NCI-H2107 treated with DMSO at 0.1 percent for 48 hours (cell line): ENCODE data around the gene RBM34.
"Not testable (repeated sequence)": the region's sequence is repeated elsewhere in the genome, so short reads cannot be mapped to it uniquely, and the experiment has no call there.

Experiments
- DNase-seq: peaks from one replicate; lab custom pipeline; 2025; ENCODE audit not compliant: unreplicated experiment; lab: John Stamatoyannopoulos, UW

Gene RBM34

DNA sequence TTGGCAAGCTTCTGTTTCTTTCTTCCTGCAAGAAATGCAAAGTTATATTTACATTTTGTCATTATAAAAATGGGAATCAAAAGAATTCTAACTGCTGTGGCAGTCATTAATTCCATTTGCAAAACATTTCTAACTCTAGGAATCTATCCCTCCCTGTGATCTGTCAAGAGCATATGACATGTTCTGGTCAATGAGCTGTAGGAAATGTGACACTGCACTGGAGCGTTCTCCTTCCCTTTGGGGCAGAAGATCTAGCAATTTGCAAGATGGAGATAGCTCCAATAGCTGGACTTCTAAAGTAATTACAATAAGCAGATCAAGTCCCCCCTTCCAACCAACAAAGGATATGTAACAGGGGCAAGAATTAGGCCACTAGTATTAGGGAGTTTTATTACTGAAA is 38.7 kb downstream of the RBM34 start:
- no peak for DNase-seq

GRCh38 chr1:235113183-235113917 is 47.7 kb downstream of the RBM34 start:
- no peak for DNase-seq

GRCh38 chr1:235112297-235113182 is 48.5 kb downstream of the RBM34 start:
- DNase-seq = no peak

DNA sequence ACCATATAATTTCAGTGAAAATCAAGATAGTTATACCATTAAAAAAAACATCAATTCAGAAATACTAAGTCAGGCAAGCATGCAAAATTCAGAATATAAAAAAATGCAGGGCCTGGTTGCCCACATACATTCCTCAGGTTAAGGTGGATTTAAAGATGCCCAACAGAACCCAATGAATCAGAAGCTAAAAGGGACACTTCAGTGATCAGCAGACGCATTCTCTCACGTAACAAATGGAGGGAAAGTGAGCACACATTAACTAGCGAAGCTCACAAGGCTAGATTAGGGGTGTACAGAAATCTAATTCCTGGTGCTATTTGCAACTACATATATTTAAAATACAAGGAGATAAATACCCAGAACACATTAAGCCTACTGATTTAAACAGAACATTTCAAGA is 49.9 kb downstream of the RBM34 start:
- DNase-seq = no peak

GRCh38 chr1:235108876-235109275 is 52.2 kb downstream of the RBM34 start:
- DNase-seq = no peak

- DNase-seq = no peak
Observed at GRCh38 chr1:235108185-235108593, 52.9 kb downstream of the RBM34 start.

- DNase-seq = no peak
Observed at GRCh38 chr1:235107368-235108184, 53.5 kb downstream of the RBM34 start.

GRCh38 chr1:235106457-235106856 is 54.6 kb downstream of the RBM34 start:
- DNase-seq = no peak

DNA sequence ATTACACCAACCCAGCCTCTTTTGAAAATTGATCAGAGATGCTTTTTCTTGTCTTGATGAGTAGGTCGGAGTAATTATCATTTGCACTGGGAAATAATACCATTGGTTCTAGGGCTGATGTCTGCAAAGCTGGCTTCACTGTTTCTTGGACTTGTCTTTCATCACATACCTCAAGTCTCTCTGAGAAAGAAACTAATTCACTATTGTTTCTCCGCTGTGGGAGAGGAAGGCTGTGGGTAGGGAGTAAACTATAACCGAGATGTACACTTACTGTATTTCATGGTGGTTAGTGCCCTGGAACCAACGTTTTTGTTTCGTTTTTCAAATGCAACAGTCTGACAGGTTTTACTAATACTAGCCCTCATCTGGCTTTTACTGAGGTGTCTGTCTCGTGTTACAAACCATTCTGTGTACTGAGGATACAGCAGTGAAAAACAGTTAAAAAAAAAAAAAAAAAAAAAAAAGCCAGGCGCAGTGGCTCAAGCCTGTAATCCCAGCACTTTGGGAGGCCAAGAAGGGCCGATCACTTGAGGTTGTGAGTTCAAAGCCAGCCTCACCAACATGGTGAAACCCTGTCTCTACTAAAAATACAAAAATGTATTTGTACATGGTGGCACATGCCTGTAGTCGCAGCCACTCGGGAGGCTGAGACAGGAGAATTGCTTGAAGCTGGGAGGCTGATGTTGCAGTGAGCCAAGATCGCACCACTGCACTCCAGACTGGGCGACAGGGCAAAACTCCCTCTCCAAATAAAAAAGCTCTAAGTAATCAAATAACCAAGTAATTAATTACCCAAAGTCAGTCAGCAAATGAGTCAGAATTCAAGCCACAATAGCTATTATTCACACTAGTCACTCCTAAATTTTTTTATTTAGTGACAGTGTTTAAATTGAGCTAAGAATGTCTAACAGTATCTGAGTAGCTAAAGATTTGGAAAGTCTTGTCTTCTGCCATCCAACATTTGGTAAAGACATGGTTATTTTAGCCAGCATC is 55.7 kb downstream of the RBM34 start:
- DNase-seq = peak; percentile 84

DNA sequence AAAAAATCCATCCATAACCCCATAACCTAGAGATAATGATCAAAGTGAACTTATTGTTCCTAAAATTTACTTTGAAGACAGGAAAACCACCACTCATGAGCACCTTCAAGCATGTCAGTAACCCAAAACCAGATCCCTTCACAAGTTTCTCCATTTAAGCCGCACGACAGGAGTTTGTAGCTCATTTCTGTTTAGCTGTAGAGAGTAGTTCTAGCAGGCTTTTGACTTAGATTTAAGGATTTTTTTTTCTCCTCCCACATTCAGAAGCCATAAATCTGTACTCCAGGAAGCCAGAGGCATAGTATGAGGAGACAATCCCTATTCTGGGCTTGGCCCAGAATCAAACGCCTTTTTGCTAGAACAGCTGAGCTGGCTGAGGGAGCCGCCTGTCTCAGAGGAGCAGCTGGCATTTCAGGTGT is 58.0 kb downstream of the RBM34 start:
- DNase-seq = peak; percentile 64

DNA sequence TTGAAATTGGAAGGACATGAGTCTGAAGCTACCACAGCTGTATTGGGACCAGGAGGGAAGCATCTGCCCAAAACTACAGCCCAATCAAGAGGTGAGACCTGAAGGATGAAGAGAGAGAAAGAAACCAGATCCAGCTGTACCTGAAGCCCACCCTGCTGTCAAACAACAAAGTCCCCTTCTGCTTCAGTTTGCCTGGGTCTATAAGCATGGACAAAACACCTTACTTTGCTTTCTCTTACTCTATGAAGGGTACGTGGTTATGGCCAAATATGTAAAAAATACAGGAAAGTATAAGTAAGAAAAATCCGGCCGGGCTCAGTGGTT is 58.8 kb downstream of the RBM34 start:
- no peak for DNase-seq

GRCh38 chr1:235101558-235102258 is 59.3 kb downstream of the RBM34 start:
- DNase-seq = no peak

- no peak for DNase-seq
Observed at GRCh38 chr1:235100194-235100772, 60.8 kb downstream of the RBM34 start.

DNA sequence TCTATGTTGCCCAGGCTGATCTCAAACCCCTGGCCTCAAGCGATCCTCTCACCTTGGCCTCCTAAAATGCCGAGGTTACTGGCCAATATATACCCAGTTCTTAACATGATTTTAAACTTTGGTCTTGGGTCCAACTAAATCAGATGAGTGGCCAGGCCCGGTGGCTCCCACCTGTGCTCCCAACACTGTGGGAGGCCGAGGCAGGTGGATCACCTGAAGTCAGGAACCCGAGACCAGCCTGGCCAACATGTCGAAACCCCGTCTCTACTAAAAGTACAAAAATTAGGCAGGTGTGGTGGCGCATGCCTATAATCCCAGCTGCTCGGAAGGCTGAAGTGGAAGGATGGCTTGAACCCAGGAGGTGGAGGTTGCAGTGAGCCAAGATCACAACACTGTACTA is 62.1 kb downstream of the RBM34 start:
- DNase-seq = no peak

DNA sequence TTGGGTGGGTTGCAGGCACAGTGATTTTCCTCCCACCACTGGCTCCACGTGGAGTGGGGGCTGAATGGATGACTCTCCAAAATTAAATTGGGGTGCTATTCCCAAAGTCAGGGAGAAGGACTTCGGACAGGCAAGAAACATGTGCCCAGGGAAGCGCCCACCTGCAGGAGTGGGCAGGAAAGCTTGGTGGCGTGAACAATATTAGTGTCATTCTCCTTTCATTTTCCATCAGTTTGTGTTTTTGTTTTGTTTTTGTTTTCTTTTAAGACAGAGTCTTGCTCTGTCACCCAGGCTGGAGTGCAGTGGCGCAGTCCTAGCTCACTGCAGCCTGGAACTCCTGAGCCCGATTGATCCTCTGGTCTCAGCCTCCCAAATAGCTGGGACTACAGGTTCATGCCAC is 62.5 kb downstream of the RBM34 start:
- DNase-seq = no peak

GRCh38 chr1:235097501-235097900 is 63.5 kb downstream of the RBM34 start:
- DNase-seq = not testable (repeated sequence)

GRCh38 chr1:235095938-235096562 is 65.0 kb downstream of the RBM34 start:
- DNase-seq = no peak

DNA sequence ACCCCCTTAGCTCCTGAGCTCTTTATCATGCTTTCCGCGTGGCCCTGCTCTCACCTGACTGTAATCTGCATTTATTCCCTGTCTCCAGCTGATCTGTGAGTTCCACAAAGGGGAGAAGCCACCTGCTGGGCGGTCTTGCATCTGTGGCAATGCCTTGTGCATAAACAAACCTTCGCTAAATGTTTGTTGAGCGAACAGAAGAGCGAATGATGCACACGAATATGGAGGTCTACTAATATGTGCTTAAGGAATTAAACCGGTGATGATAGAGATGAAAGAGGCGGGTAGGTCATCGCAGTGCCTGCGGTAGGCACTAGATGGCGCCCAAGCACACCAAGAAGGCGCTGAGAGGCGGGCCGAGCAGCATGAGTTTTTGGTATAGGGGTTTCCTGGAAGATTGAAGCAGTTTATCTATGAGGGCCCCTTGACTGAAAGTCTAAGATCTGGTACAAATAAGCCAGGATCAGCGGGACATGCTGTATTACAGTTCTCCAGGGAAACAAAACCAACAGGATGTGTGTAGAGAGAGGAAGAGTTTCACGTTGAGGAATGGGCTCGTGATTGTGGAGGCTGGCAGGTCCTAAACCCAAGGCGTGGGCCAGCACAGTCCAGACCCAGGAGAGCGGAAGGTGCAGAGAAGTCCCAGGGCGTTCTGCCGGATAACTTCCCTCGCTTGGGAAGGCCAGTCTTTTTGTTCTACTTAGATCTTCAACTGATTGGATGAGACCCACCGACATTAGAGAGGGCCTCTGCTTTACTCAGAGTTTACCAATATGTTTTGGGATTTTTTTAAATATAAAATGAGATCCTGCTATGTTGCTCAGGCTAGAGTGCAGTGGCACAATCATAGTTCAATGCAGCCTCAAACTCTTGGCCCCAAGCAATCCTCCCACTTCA is 67.1 kb downstream of the RBM34 start:
- peak; percentile 77 for DNase-seq
